Measurements from ENCODE around the gene ERFL. TPM values are rescaled to one million over a fixed set of nuclear protein-coding genes. Genes with fewer than 3 reads are reported as not detected.

The ERFL gene
- total RNA-seq, 4 donors from 2014 or later = 0.32 to 0.42 (median 0.33) TPM; not detected in 1

DNA sequence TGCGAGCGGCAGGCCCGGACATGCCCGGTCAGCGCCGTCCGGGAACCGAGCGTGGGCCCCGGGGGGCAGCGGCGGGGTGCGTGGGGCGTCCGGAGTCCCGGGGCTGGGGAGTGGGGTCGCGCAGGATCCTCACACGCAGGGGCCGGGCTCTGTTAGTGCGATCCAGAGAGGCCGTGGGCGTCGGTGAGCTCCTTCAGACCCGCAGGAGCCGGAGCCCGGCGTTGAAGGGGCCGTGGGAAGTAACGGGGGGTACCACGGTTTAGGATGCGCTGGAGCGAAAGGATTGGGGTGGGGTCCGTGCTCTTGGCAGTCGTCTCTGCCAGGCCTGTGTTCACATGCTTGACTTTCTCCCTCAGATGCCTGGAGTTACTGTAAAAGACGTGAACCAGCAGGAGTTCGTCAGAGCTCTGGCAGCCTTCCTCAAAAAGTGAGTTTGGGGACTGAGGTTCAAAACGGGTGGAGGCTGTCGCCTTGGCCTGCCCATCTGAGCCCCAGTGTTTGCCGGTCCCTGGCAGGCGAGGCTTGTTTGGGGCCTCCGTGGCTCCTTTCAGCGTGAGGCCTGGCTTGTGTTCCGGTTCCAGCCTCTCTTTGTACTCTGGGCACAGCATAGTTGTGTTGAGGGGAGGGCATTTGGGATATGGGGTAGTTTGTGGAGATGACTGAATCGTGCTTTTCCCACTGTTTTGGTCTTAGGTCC, 67.7 kb downstream of the ERFL start:
- intact Hi-C loops (cut with DNase I) = loop anchor here (5.0 kb wide), 1 partner anchor 92 kb away; no protein-coding TSS in a partner anchor
- Histone ChIP-seq H3K4me3 (peak overlapping the region; percentile 71 to 99 (median 88)), H3K27me3 (peaks cover 0 to 5% (median under 1%) of the 10 kb centered on the region in 4 donors), H3K36me3 (peaks cover 25 to 48% (median 46%) of the 10 kb centered on the region in 4 donors), H3K4me1 (peaks cover 29 to 57% (median 44%) of the 10 kb centered on the region in 4 donors), H3K27ac (replicated peaks in 1 of 4) (peak overlapping the region; percentile 92 to 96 (median 94)), H3K9me3 (no peaks in the 10 kb centered on the region)
- 0% methylated on average over 12 of the region's 45 CpGs for WGBS
- TF ChIP-seq EP300 (IDR thresholded peaks at IDR 0.05) (no peak), POLR2A (IDR thresholded peaks at IDR 0.05; ENCODE audit: low read depth) (no peak), POLR2AphosphoS5 (IDR thresholded peaks at IDR 0.05) (no peak)
- TF ChIP-seq, protein P1, sequence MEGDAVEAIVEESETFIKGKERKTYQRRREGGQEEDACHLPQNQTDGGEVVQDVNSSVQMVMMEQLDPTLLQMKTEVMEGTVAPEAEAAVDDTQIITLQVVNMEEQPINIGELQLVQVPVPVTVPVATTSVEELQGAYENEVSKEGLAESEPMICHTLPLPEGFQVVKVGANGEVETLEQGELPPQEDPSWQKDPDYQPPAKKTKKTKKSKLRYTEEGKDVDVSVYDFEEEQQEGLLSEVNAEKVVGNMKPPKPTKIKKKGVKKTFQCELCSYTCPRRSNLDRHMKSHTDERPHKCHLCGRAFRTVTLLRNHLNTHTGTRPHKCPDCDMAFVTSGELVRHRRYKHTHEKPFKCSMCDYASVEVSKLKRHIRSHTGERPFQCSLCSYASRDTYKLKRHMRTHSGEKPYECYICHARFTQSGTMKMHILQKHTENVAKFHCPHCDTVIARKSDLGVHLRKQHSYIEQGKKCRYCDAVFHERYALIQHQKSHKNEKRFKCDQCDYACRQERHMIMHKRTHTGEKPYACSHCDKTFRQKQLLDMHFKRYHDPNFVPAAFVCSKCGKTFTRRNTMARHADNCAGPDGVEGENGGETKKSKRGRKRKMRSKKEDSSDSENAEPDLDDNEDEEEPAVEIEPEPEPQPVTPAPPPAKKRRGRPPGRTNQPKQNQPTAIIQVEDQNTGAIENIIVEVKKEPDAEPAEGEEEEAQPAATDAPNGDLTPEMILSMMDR (IDR thresholded peaks at IDR 0.05) = no peak
- no peak for DNase-seq (ENCODE audit: extremely low spot score)

DNA sequence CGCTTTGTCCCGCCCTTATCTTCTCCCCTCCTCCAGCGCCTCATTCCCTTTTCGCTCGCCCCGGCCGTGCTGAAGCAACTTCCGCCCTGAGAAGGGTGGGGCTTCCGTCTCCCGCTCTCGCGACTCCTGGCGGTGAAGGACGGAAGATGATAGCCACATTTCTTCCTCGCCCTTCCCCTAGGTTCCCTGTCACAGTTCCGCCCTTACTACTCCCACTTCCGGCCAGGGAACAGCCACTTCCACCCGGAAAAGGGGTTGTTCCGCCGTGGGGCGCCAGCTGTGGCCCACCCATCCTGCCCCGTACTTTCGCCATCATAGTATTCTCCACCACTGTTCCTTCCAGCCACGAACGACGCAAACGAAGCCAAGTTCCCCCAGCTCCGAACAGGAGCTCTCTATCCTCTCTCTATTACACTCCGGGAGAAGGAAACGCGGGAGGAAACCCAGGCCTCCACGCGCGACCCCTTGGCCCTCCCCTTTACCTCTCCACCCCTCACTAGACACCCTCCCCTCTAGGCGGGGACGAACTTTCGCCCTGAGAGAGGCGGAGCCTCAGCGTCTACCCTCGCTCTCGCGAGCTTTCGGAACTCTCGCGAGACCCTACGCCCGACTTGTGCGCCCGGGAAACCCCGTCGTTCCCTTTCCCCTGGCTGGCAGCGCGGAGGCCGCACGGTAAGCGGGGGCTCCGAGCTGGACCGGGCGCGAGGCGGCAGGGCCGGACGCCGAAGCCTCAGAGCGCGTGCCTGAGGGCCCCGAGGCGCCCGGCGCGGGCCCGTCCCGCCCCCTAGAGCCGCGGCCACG, 68.4 kb downstream of the ERFL start, which contains the start of gene RPS19:
Gene RPS19 (plus strand): TSS at position 638 of the 801 bp plus-strand sequence. CDS start 520 bp downstream, outside the sequence.
- Histone ChIP-seq H3K9me3 (no peaks in the 10 kb centered on the region), H3K27ac (replicated peaks in 1 of 4) (peak within 1 kb of the TSS; percentile 92 to 96 (median 94)), H3K36me3 (peaks cover 17 to 40% (median 38%) of the 10 kb centered on the region in 4 donors), H3K4me3 (peak within 1 kb of the TSS; percentile 71 to 99 (median 88)), H3K4me1 (peaks cover 29 to 51% (median 43%) of the 10 kb centered on the region in 4 donors), H3K27me3 (peaks cover 0 to 8% (median 1%) of the 10 kb centered on the region in 4 donors)
- intact Hi-C loops (cut with DNase I) = loop anchor here (5.0 kb wide), 1 partner anchor 92 kb away; no protein-coding TSS in a partner anchor
- WGBS = under 1% methylated on average over 33 of the region's 76 CpGs
- TF ChIP-seq POLR2A (IDR thresholded peaks at IDR 0.05; ENCODE audit: low read depth) (peak; percentile 44), POLR2AphosphoS5 (IDR thresholded peaks at IDR 0.05) (peak; percentile 91 to 94), EP300 (IDR thresholded peaks at IDR 0.05) (no peak)
- TF ChIP-seq, protein P1 (IDR thresholded peaks at IDR 0.05) = peak; percentile 31 to 77 (median 61)
- peak; percentile 99 for DNase-seq (ENCODE audit: extremely low spot score)

- peaks cover 29 to 45% (median 39%) of the 10 kb centered on the region in 4 donors for H3K4me1 ChIP-seq
- 5% methylated on average over 8 of the region's 8 CpGs for WGBS
Measured at GRCh38 chr19:41859213-41859617, 69.0 kb downstream of the ERFL start.

More at GRCh38 chr19:41859213-41859617, 69.0 kb downstream of the ERFL start:
- H3K27me3 ChIP-seq = peaks cover 0 to 9% (median 1%) of the 10 kb centered on the region in 4 donors
- H3K9me3 ChIP-seq = no peaks in the 10 kb centered on the region
- H3K27ac ChIP-seq (replicated peaks in 1 of 4) = peak overlapping the region; percentile 92 to 96 (median 94)
- peaks cover 11 to 34% (median 32%) of the 10 kb centered on the region in 4 donors for H3K36me3 ChIP-seq
- intact Hi-C loops (cut with DNase I) = no loop called here
- no peak for DNase-seq (ENCODE audit: extremely low spot score)
- peak overlapping the region; percentile 71 to 99 (median 88) for H3K4me3 ChIP-seq
- TF ChIP-seq POLR2AphosphoS5 (IDR thresholded peaks at IDR 0.05) (no peak), EP300 (IDR thresholded peaks at IDR 0.05) (no peak), POLR2A (IDR thresholded peaks at IDR 0.05; ENCODE audit: low read depth) (no peak)
- TF ChIP-seq, protein P1 (IDR thresholded peaks at IDR 0.05) = peak in 1 of 3 experiments; percentile 46

Small RNAs within 50 kb of the gene (small RNA-seq; reads per million reads assigned to genes)
- gene MIR6797 = 0 reads per million in 3 donors

Other genes starting within 250 kb of the ERFL start
- 1 to 10 TPM in 1 of 4 donors, under 1 TPM in 1, not detected in 2; 0.83 to 2.1 TPM for gene CEACAM7, start 240.2 kb downstream of the ERFL start, total RNA-seq
- gene CEACAM5, start 219.8 kb downstream of the ERFL start, total RNA-seq = 1 to 10 TPM in 1 of 4 donors, under 1 TPM in 1, not detected in 2; 0.83 to 2.2 TPM
- gene CEACAM6, start 172.9 kb downstream of the ERFL start, total RNA-seq = 1 to 10 TPM in 1 of 4 donors, under 1 TPM in 2, not detected in 1; under 0.01 to 1.3 (median 0.69) TPM
- gene CEACAM3, start 131.9 kb downstream of the ERFL start, total RNA-seq = under 1 TPM in 1 of 4 donors, not detected in 3; 0.26 TPM
- gene LYPD4, start 83.8 kb downstream of the ERFL start, total RNA-seq = not detected
- not detected for gene DMRTC2, start 83.4 kb downstream of the ERFL start, total RNA-seq
- 1,000 to 10,000 TPM in 3 of 4 donors, 100 to 1,000 TPM in 1; 893 to 1,378 (median 1,179) TPM for gene RPS19, start 68.2 kb downstream of the ERFL start, total RNA-seq
- 1 to 10 TPM in 1 of 4 donors, under 1 TPM in 1, not detected in 2; 0.71 to 2.2 TPM for gene CD79A, start 51.2 kb downstream of the ERFL start, total RNA-seq
- 10 to 100 TPM; 54.5 to 71.8 (median 59.7) TPM for gene ARHGEF1, start 45.3 kb downstream of the ERFL start, total RNA-seq
- 100 to 1,000 TPM; 142 to 250 (median 201) TPM for gene RABAC1, start 30.9 kb upstream of the ERFL start, total RNA-seq
- gene ATP1A3, start 65.8 kb upstream of the ERFL start, total RNA-seq = 1 to 10 TPM; 2.1 to 4.3 (median 3.5) TPM
- 10 to 100 TPM in 2 of 4 donors, 1 to 10 TPM in 2; 8.6 to 27.6 (median 13.8) TPM for gene GRIK5, start 141.8 kb upstream of the ERFL start, total RNA-seq
- 10 to 100 TPM; 15.0 to 28.4 (median 21.7) TPM for gene ZNF574, start 147.7 kb upstream of the ERFL start, total RNA-seq
- gene POU2F2, start 204.0 kb upstream of the ERFL start, total RNA-seq = 1 to 10 TPM in 3 of 4 donors, under 1 TPM in 1; 0.52 to 2.5 (median 1.5) TPM

All from esophagus muscularis mucosa (tissue), 4 donors.